Vagina (tissue), 2 donors: ENCODE results near the gene EPHB1. TPM values are rescaled to one million over a fixed set of nuclear protein-coding genes. Genes with fewer than 3 reads are reported as not detected.

Source experiments
- DNase-seq, 2 donors: peaks; one replicate each; pipeline ENCODE4 v3.0.0-alpha.2; 2017; ENCODE audit errors: extremely low spot score in 2 of 2
- H3K27ac ChIP-seq: fragments of 200-600 bp; sonication (generic); one replicate; pipeline ENCODE4 v1.5.1; 2019
- H3K27me3 ChIP-seq: fragments of 200-600 bp; sonication (generic); one replicate; pipeline ENCODE4 v1.5.1; 2019
- H3K36me3 ChIP-seq, 2 donors: fragments of 200-600 bp; sonication (generic); one replicate each; pipeline ENCODE4 v1.5.1; 2017 to 2019
- H3K4me1 ChIP-seq: fragments of 200-600 bp; sonication (generic); one replicate; pipeline ENCODE4 v1.5.1; 2019
- H3K4me3 ChIP-seq, 2 donors: fragments of 200-600 bp; sonication (generic); 1 replicate in 1 of 2; 2 replicates in 1 of 2; pipeline ENCODE4 v1.5.1; 2016 to 2019
- H3K9me3 ChIP-seq: fragments of 200-600 bp; sonication (generic); one replicate; pipeline ENCODE4 v1.5.1; 2019
- CTCF ChIP-seq, 3 experiments: fragments of 450-650 bp in 2 of 3; fragments of 200-600 bp in 1 of 3; sonication (generic) in 1 of 3; IDR thresholded peaks; one replicate each; pipeline ENCODE4 v1.5.1; 2017 to 2019; ENCODE audit warnings: antibody characterized with exemption in 3 of 3, mild to moderate bottlenecking in 2 of 3, moderate library complexity in 2 of 3
- POLR2A ChIP-seq, 2 donors: fragments of 450-650 bp; IDR thresholded peaks; one replicate each; pipeline ENCODE4 v1.6.1; 2017; ENCODE audit warnings: antibody characterized with exemption in 2 of 2, mild to moderate bottlenecking in 2 of 2, moderate library complexity in 2 of 2
- POLR2AphosphoS5 ChIP-seq, 2 donors: sonication (generic); formaldehyde crosslinking; IDR thresholded peaks; one replicate each; pipeline ENCODE4 v1.9.0; 2017; ENCODE audit warnings: antibody characterized with exemption in 2 of 2, mild to moderate bottlenecking in 2 of 2, low read depth in 1 of 2; ENCODE audit not compliant: insufficient read depth in 1 of 2
- intact Hi-C: fragments of 100-400 bp; cut with DNase I; formaldehyde crosslinking; loops from one replicate; pipeline ENCODE4 v1.15.1; 2023
- total RNA-seq: library from RNA; depleted of rRNA; stranded (reverse); fragments of >200 nt; gene quantifications from one replicate; pipeline ENCODE4 v1.2.3, GENCODE V29; 2016

The EPHB1 gene
- total RNA-seq, 1 donor from 2014 or later = 2.2 TPM

GRCh38 chr3:134908271-134908670 lies 113.2 kb downstream of the EPHB1 start:
- Histone ChIP-seq H3K27ac (no peak overlapping the region), H3K36me3 (no peaks in the 10 kb centered on the region), H3K4me1 (peaks cover 14% of the 10 kb centered on the region), H3K4me3 (no peak overlapping the region), H3K9me3 (no peaks in the 10 kb centered on the region), H3K27me3 (no peaks in the 10 kb centered on the region)
- TF ChIP-seq POLR2A (IDR thresholded peaks at IDR 0.05) (no peak), CTCF (IDR thresholded peaks at IDR 0.05) (no peak), POLR2AphosphoS5 (IDR thresholded peaks at IDR 0.05; ENCODE audit: insufficient read depth in 1 of 2, low read depth in 1 of 2) (no peak)
- no peak for DNase-seq
- intact Hi-C loops = no loop called here

- TF ChIP-seq CTCF (IDR thresholded peaks at IDR 0.05) (no peak), POLR2AphosphoS5 (IDR thresholded peaks at IDR 0.05; ENCODE audit: insufficient read depth in 1 of 2, low read depth in 1 of 2) (no peak), POLR2A (IDR thresholded peaks at IDR 0.05) (no peak)
- Histone ChIP-seq H3K4me1 (peaks cover 5% of the 10 kb centered on the region), H3K27ac (no peak overlapping the region), H3K27me3 (no peaks in the 10 kb centered on the region), H3K9me3 (no peaks in the 10 kb centered on the region), H3K36me3 (no peaks in the 10 kb centered on the region), H3K4me3 (no peak overlapping the region)
- DNase-seq = no peak
- intact Hi-C loops = no loop called here
These were observed 115.0 kb downstream of the EPHB1 start for GRCh38 chr3:134910026-134910425.

- H3K36me3 ChIP-seq = no peaks in the 10 kb centered on the region
- no peaks in the 10 kb centered on the region for H3K9me3 ChIP-seq
- H3K27ac ChIP-seq = no peak overlapping the region
- intact Hi-C loops = no loop called here
- H3K27me3 ChIP-seq = no peaks in the 10 kb centered on the region
- no peaks in the 10 kb centered on the region for H3K4me1 ChIP-seq
- no peak for DNase-seq
- no peak overlapping the region for H3K4me3 ChIP-seq
- no peak for TF ChIP-seq POLR2A (IDR thresholded peaks at IDR 0.05)
- TF ChIP-seq POLR2AphosphoS5 (IDR thresholded peaks at IDR 0.05; ENCODE audit: insufficient read depth in 1 of 2, low read depth in 1 of 2) = no peak
- TF ChIP-seq CTCF (IDR thresholded peaks at IDR 0.05) = no peak
These were observed 116.8 kb downstream of the EPHB1 start for GRCh38 chr3:134911586-134912548.

GRCh38 chr3:134916276-134916961 lies 121.4 kb downstream of the EPHB1 start:
- intact Hi-C loops = no loop called here
- Histone ChIP-seq H3K27me3 (no peaks in the 10 kb centered on the region), H3K27ac (no peak overlapping the region), H3K4me3 (no peak overlapping the region), H3K4me1 (no peaks in the 10 kb centered on the region), H3K9me3 (no peaks in the 10 kb centered on the region), H3K36me3 (no peaks in the 10 kb centered on the region)
- DNase-seq = no peak
- TF ChIP-seq POLR2A (IDR thresholded peaks at IDR 0.05) = no peak
- no peak for TF ChIP-seq POLR2AphosphoS5 (IDR thresholded peaks at IDR 0.05; ENCODE audit: insufficient read depth in 1 of 2, low read depth in 1 of 2)
- TF ChIP-seq CTCF (IDR thresholded peaks at IDR 0.05) = no peak
